Common myeloid progenitor, CD34-positive (primary cell): Measurements from ENCODE around the gene CABYR.
A peak's percentile ranks its signal among the peaks of the same experiment; 100 is the strongest.
"Not testable (repeated sequence)": the region's sequence is repeated elsewhere in the genome, so short reads cannot be mapped to it uniquely, and the experiment has no call there.

Experiments
- CTCF ChIA-PET: fragments of 350-600 bp; sonication (Branson Sonifier 250); formaldehyde crosslinking; loops from one replicate; lab custom pipeline; 2021; ENCODE audit warnings: antibody characterized with exemption; lab: Charles Lee
- POLR2A ChIA-PET: fragments of 350-600 bp; sonication (Branson Sonifier 250); formaldehyde crosslinking; loops from one replicate; lab custom pipeline; 2021; ENCODE audit warnings: antibody characterized with exemption; lab: Charles Lee
- DNase-seq, 3 donors: peaks; one replicate each; pipeline versions ENCODE4 v3.0.0 to v3.0.0-alpha.2; 2013
- H3K27ac ChIP-seq, 2 experiments: 1 replicate in 1 of 2; 2 replicates in 1 of 2; pipeline ENCODE4 v1.7.0; 2013; ENCODE audit warnings: inconsistent platforms in 2 of 2, low read length in 2 of 2, mild to moderate bottlenecking in 2 of 2, low read depth in 1 of 2, moderate library complexity in 1 of 2; ENCODE audit not compliant: severe bottlenecking in 2 of 2, insufficient read depth in 1 of 2, poor library complexity in 1 of 2
- H3K27me3 ChIP-seq, 5 experiments: replicated peaks in 2 of 5; 1 replicate in 3 of 5; 2 replicates in 2 of 5; pipeline versions ENCODE4 v1.6.1 to v1.7.0; 2013; ENCODE audit warnings: low read length in 4 of 5, mild to moderate bottlenecking in 2 of 5, moderate library complexity in 2 of 5, inconsistent platforms in 1 of 5; ENCODE audit not compliant: insufficient read depth in 5 of 5, control insufficient read depth in 4 of 5
- H3K36me3 ChIP-seq, 4 experiments: 1 replicate in 2 of 4; 2 replicates in 2 of 4; pipeline versions ENCODE4 v1.6.1 to v1.7.0; 2013; ENCODE audit warnings: low read length in 3 of 4, control low read depth in 1 of 4, mild to moderate bottlenecking in 1 of 4; ENCODE audit not compliant: control insufficient read depth in 4 of 4, insufficient read depth in 4 of 4
- H3K4me1 ChIP-seq, 4 experiments: 1 replicate in 3 of 4; 2 replicates in 1 of 4; pipeline versions ENCODE4 v1.6.1 to v1.7.1; 2013; ENCODE audit warnings: low read length in 3 of 4, mild to moderate bottlenecking in 3 of 4, control low read depth in 1 of 4, inconsistent platforms in 1 of 4, moderate library complexity in 1 of 4; ENCODE audit not compliant: control insufficient read depth in 4 of 4, insufficient read depth in 4 of 4; ENCODE audit errors: control extremely low read depth in 1 of 4
- H3K4me3 ChIP-seq, 7 experiments: 1 replicate in 4 of 7; 2 replicates in 3 of 7; pipeline versions ENCODE4 v1.5.1 to v1.7.0; 2013; ENCODE audit warnings: mild to moderate bottlenecking in 7 of 7, low read length in 6 of 7, moderate library complexity in 6 of 7, inconsistent platforms in 2 of 7, low read depth in 2 of 7, control low read depth in 1 of 7; ENCODE audit not compliant: insufficient read depth in 4 of 7, control insufficient read depth in 1 of 7; ENCODE audit errors: extremely low read depth in 1 of 7
- H3K9me3 ChIP-seq, 5 experiments: 1 replicate in 4 of 5; 2 replicates in 1 of 5; pipeline versions ENCODE4 v1.6.1 to v1.7.1; 2013; ENCODE audit warnings: low read length in 4 of 5, mild to moderate bottlenecking in 2 of 5, inconsistent platforms in 1 of 5, low read depth in 1 of 5, moderate library complexity in 1 of 5; ENCODE audit not compliant: control insufficient read depth in 4 of 5, insufficient read depth in 2 of 5; ENCODE audit errors: control extremely low read depth in 1 of 5
- WGBS: methylation state at CpG from one replicate; pipeline ENCODE4 v1.1.5; 2013; ENCODE audit not compliant: insufficient coverage; 5-methylcytosine and 5-hydroxymethylcytosine counted together

The CABYR gene

GRCh38 chr18:24149591-24149990 lies 10.7 kb downstream of the CABYR start:
- POLR2A ChIA-PET, H3K9me3 ChIP-seq, H3K27me3 ChIP-seq, H3K4me1 ChIP-seq, H3K4me3 ChIP-seq, H3K36me3 ChIP-seq, DNase-seq, H3K27ac ChIP-seq, CTCF ChIA-PET: not testable (repeated sequence)
- 100% methylated on average over 13 of the region's 28 CpGs for WGBS

GRCh38 chr18:24153397-24153796 lies 14.5 kb downstream of the CABYR start:
- Histone ChIP-seq H3K4me1 (no peaks in the 10 kb centered on the region), H3K4me3 (no peak overlapping the region), H3K27me3 (no peaks in the 10 kb centered on the region), H3K9me3 (no peaks in the 10 kb centered on the region), H3K27ac (no peak overlapping the region), H3K36me3 (peaks cover 0 to 15% (median 6%) of the 10 kb centered on the region in 4 experiments)
- ChIA-PET POLR2A (no interaction called here), CTCF (interaction anchor here (0.8 kb wide), 1 partner anchor 10 kb away, joined by 3 read pairs; no protein-coding TSS in a partner anchor)
- no peak for DNase-seq
- 98% methylated on average over 3 of the region's 3 CpGs for WGBS

GRCh38 chr18:24157855-24158254 lies 19.0 kb downstream of the CABYR start:
- CTCF ChIA-PET: no interaction called here
- 95% methylated on average over 3 of the region's 3 CpGs for WGBS
- H3K36me3 ChIP-seq: peaks cover 4 to 29% (median 13%) of the 10 kb centered on the region in 4 experiments

GRCh38 chr18:24160086-24160485 lies 21.2 kb downstream of the CABYR start:
- ChIA-PET POLR2A (no interaction called here), CTCF (no interaction called here)
- Histone ChIP-seq H3K4me1 (no peaks in the 10 kb centered on the region), H3K27ac (no peak overlapping the region), H3K27me3 (no peaks in the 10 kb centered on the region), H3K36me3 (peaks cover 4 to 40% (median 23%) of the 10 kb centered on the region in 4 experiments), H3K9me3 (no peaks in the 10 kb centered on the region), H3K4me3 (no peak overlapping the region)
- WGBS: no CpG with 5 or more reads among the region's 5 CpGs
- peak in 1 of 3 donors; percentile 10 for DNase-seq

More at GRCh38 chr18:24157855-24158254, 19.0 kb downstream of the CABYR start:
- no peak for DNase-seq
- Histone ChIP-seq H3K4me3 (no peak overlapping the region), H3K27ac (no peak overlapping the region), H3K4me1 (no peaks in the 10 kb centered on the region), H3K9me3 (no peaks in the 10 kb centered on the region), H3K27me3 (no peaks in the 10 kb centered on the region)
- POLR2A ChIA-PET: no interaction called here

- H3K27me3 ChIP-seq: no peaks in the 10 kb centered on the region
- H3K27ac ChIP-seq: no peak overlapping the region
- no peak overlapping the region for H3K4me3 ChIP-seq
- no CpG with 5 or more reads among the region's 2 CpGs for WGBS
- ChIA-PET POLR2A (no interaction called here), CTCF (no interaction called here)
- no peaks in the 10 kb centered on the region for H3K9me3 ChIP-seq
- H3K4me1 ChIP-seq: no peaks in the 10 kb centered on the region
- DNase-seq: no peak
- peaks cover 4 to 35% (median 23%) of the 10 kb centered on the region in 4 experiments for H3K36me3 ChIP-seq
Measured at GRCh38 chr18:24161304-24161703, 22.4 kb downstream of the CABYR start.

- POLR2A ChIA-PET: no interaction called here
- Histone ChIP-seq H3K36me3 (peaks cover 10 to 39% (median 26%) of the 10 kb centered on the region in 4 experiments), H3K4me3 (no peak overlapping the region), H3K9me3 (no peaks in the 10 kb centered on the region), H3K27me3 (no peaks in the 10 kb centered on the region), H3K27ac (no peak overlapping the region), H3K4me1 (no peaks in the 10 kb centered on the region)
- WGBS: 91% methylated on average over 4 of the region's 7 CpGs
- CTCF ChIA-PET: no interaction called here
- no peak for DNase-seq
Measured at GRCh38 chr18:24168496-24168895, 29.6 kb downstream of the CABYR start.

GRCh38 chr18:24170360-24170759 lies 31.5 kb downstream of the CABYR start:
- H3K27ac ChIP-seq: no peak overlapping the region
- H3K27me3 ChIP-seq: no peaks in the 10 kb centered on the region
- ChIA-PET POLR2A (no interaction called here), CTCF (no interaction called here)
- 97% methylated on average over 7 of the region's 8 CpGs for WGBS
- DNase-seq: no peak
- no peaks in the 10 kb centered on the region for H3K9me3 ChIP-seq
- no peaks in the 10 kb centered on the region for H3K4me1 ChIP-seq
- H3K4me3 ChIP-seq: no peak overlapping the region
- H3K36me3 ChIP-seq: peaks cover 13 to 37% (median 21%) of the 10 kb centered on the region in 4 experiments
